Thyroid gland (tissue), 4 donors: ENCODE measurements around the gene KLF3. TPM values are rescaled to one million over a fixed set of nuclear protein-coding genes. Genes with fewer than 3 reads are reported as not detected.
A peak's percentile ranks its signal among the peaks of the same experiment; 100 is the strongest.

Experiments used
- DNase-seq, 2 donors: peaks; one replicate each; pipeline ENCODE4 v3.0.0-alpha.2; 2019
- H3K27ac ChIP-seq, 3 donors: fragments of 200-600 bp; sonication (generic); 1 replicate in 2 of 3; 2 replicates in 1 of 3; pipeline ENCODE4 v1.5.1; 2016 to 2019; ENCODE audit warnings: mild to moderate bottlenecking in 1 of 3, moderate library complexity in 1 of 3
- H3K27me3 ChIP-seq: fragments of 200-600 bp; sonication (generic); one replicate; pipeline ENCODE4 v1.5.1; 2019
- H3K36me3 ChIP-seq, 2 donors: fragments of 200-600 bp; sonication (generic); one replicate each; pipeline ENCODE4 v1.5.1; 2016 to 2019
- H3K4me1 ChIP-seq, 2 donors: fragments of 200-600 bp; sonication (generic); one replicate each; pipeline ENCODE4 v1.5.1; 2017 to 2019
- H3K4me3 ChIP-seq, 3 donors: fragments of 200-600 bp; sonication (generic); replicated peaks in 1 of 3; 1 replicate in 2 of 3; 2 replicates in 1 of 3; pipeline ENCODE4 v1.5.1; 2016; ENCODE audit warnings: mild to moderate bottlenecking in 1 of 3
- H3K9me3 ChIP-seq: fragments of 200-600 bp; sonication (generic); one replicate; pipeline ENCODE4 v1.5.1; 2017
- CTCF ChIP-seq, 6 experiments: fragments of 200-600 bp in 3 of 6; fragments of 450-650 bp in 3 of 6; sonication (generic) in 3 of 6; IDR thresholded peaks; one replicate each; pipeline ENCODE4 v1.5.1; 2016 to 2019; ENCODE audit warnings: antibody characterized with exemption in 6 of 6, mild to moderate bottlenecking in 2 of 6, inconsistent platforms in 1 of 6, moderate library complexity in 1 of 6
- POLR2A ChIP-seq, 2 donors: fragments of 450-650 bp; IDR thresholded peaks; one replicate each; pipeline ENCODE4 v1.6.1; 2017; ENCODE audit warnings: antibody characterized with exemption in 2 of 2, mild to moderate bottlenecking in 2 of 2, moderate library complexity in 1 of 2
- WGBS, 2 donors: methylation state at CpG; one replicate each; pipeline ENCODE4 v1.1.5; 2017; 5-methylcytosine and 5-hydroxymethylcytosine counted together
- intact Hi-C: fragments of 100-400 bp; cut with DNase I; formaldehyde crosslinking; loops from one replicate; pipeline ENCODE4 v1.15.1; 2023
- total RNA-seq, 4 donors: library from RNA; depleted of rRNA; stranded (reverse); fragments of >200 nt; gene quantifications; one replicate each; pipeline ENCODE4 v1.2.3, GENCODE V29; 2016

The KLF3 gene
- total RNA-seq, 4 donors from 2014 or later: 60.4 to 71.2 (median 64.8) TPM

- DNase-seq: no peak
- Histone ChIP-seq H3K9me3 (no peaks in the 10 kb centered on the region), H3K4me3 (no peak overlapping the region), H3K4me1 (peaks cover 87 to 88% of the 10 kb centered on the region in 2 donors), H3K36me3 (no peaks in the 10 kb centered on the region), H3K27me3 (no peaks in the 10 kb centered on the region), H3K27ac (peak overlapping the region; percentile 73 to 97 (median 91))
- intact Hi-C loops: loop anchor here (5.0 to 10.0 kb wide), 3 partner anchors 350 to 618 kb away; no protein-coding TSS in a partner anchor
- TF ChIP-seq CTCF (IDR thresholded peaks at IDR 0.05) (no peak), POLR2A (IDR thresholded peaks at IDR 0.05) (no peak)
- WGBS, 2 donors: 51 to 53% methylated on average over 12 of the region's 13 CpGs
These were observed 8.6 kb downstream of the KLF3 start for GRCh38 chr4:38672397-38673129.

- TF ChIP-seq POLR2A (IDR thresholded peaks at IDR 0.05) (no peak), CTCF (IDR thresholded peaks at IDR 0.05) (no peak)
- no peak overlapping the region for H3K4me3 ChIP-seq
- H3K4me1 ChIP-seq: peaks cover 79 to 84% of the 10 kb centered on the region in 2 donors
- 25 to 27% methylated on average over 7 of the region's 7 CpGs for WGBS, 2 donors
- no peaks in the 10 kb centered on the region for H3K36me3 ChIP-seq
- peak overlapping the region; percentile 73 to 97 (median 91) for H3K27ac ChIP-seq
- H3K27me3 ChIP-seq: no peaks in the 10 kb centered on the region
- H3K9me3 ChIP-seq: no peaks in the 10 kb centered on the region
- DNase-seq: peak; percentile 63 to 64
- intact Hi-C loops: loop anchor here (5.0 to 10.0 kb wide), 3 partner anchors 351 to 619 kb away; no protein-coding TSS in a partner anchor
These were observed 9.4 kb downstream of the KLF3 start for GRCh38 chr4:38673130-38673978.

- peak overlapping the region; percentile 73 to 97 (median 91) for H3K27ac ChIP-seq
- H3K4me1 ChIP-seq: peaks cover 67 to 77% of the 10 kb centered on the region in 2 donors
- DNase-seq: no peak
- intact Hi-C loops: loop anchor here (5.0 to 10.0 kb wide), 3 partner anchors 352 to 620 kb away; no protein-coding TSS in a partner anchor
- H3K27me3 ChIP-seq: no peaks in the 10 kb centered on the region
- no peak for TF ChIP-seq POLR2A (IDR thresholded peaks at IDR 0.05)
- TF ChIP-seq CTCF (IDR thresholded peaks at IDR 0.05): no peak
- no peaks in the 10 kb centered on the region for H3K36me3 ChIP-seq
- H3K9me3 ChIP-seq: no peaks in the 10 kb centered on the region
- 32 to 34% methylated on average over 13 of the region's 13 CpGs for WGBS, 2 donors
- H3K4me3 ChIP-seq: no peak overlapping the region
These were observed 10.5 kb downstream of the KLF3 start for GRCh38 chr4:38674258-38675144.

GRCh38 chr4:38675146-38676121 lies 11.4 kb downstream of the KLF3 start:
- WGBS, 2 donors: 12 to 13% methylated on average over 7 of the region's 7 CpGs
- TF ChIP-seq CTCF (IDR thresholded peaks at IDR 0.05) (peak; percentile 73 to 90 (median 84)), POLR2A (IDR thresholded peaks at IDR 0.05) (no peak)
- no peak overlapping the region for H3K4me3 ChIP-seq
- peaks cover 61 to 70% of the 10 kb centered on the region in 2 donors for H3K4me1 ChIP-seq
- no peaks in the 10 kb centered on the region for H3K36me3 ChIP-seq
- DNase-seq: peak; percentile 84 to 86
- intact Hi-C loops: loop anchor here (10.0 kb wide), 1 partner anchor 621 kb away; no protein-coding TSS in a partner anchor
- no peaks in the 10 kb centered on the region for H3K27me3 ChIP-seq
- no peaks in the 10 kb centered on the region for H3K9me3 ChIP-seq
- H3K27ac ChIP-seq: peak overlapping the region; percentile 73 to 97 (median 91)
